Neural progenitor cell (in vitro differentiated cells): ENCODE data around the gene PEPD.

Source experiments
- CTCF ChIP-seq: fragments of 200-600 bp; sonication (generic); IDR thresholded peaks from 2 replicates; pipeline ENCODE4 v1.5.1; 2017; ENCODE audit warnings: antibody characterized with exemption, mild to moderate bottlenecking
- EZH2 ChIP-seq: fragments of 200-600 bp; sonication (generic); IDR thresholded peaks from 2 replicates; pipeline ENCODE4 v1.6.1; 2017; ENCODE audit warnings: antibody characterized with exemption, mild to moderate bottlenecking, moderate library complexity

- TF ChIP-seq CTCF: no peak
- no peak for TF ChIP-seq EZH2
Observed at GRCh38 chr19:33512021-33512420, 9.6 kb downstream of the PEPD start.
